NCI-H1930 (cell line): ENCODE data around the gene SULF2.

Source experiments
- DNase-seq, 2 experiments: peaks; one replicate each; lab custom pipeline; 2025; lab: John Stamatoyannopoulos, UW

SULF2 gene

GRCh38 chr20:47648943-47649342 is 136.3 kb downstream of the SULF2 start:
- no peak for DNase-seq

DNA sequence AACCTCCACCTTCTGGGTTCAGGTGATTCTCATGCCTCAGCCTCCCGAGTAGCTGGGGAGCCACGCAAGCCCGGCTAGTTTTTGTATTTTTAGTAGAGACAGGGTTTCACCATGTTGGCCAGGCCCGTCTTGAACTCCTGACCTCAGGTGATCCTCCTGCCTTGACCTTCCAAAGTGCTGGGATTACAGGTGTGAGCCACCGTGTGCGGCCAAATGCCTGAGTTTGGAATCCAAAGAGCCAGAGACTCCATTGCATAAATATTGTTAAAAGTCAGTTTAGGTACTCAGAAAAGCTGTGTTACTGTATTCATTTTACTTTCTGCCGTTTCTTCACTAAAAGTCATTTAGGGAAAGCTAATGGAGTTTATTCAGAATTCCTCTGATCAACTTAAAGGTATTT is 137.3 kb downstream of the SULF2 start:
- DNase-seq = no peak

DNA sequence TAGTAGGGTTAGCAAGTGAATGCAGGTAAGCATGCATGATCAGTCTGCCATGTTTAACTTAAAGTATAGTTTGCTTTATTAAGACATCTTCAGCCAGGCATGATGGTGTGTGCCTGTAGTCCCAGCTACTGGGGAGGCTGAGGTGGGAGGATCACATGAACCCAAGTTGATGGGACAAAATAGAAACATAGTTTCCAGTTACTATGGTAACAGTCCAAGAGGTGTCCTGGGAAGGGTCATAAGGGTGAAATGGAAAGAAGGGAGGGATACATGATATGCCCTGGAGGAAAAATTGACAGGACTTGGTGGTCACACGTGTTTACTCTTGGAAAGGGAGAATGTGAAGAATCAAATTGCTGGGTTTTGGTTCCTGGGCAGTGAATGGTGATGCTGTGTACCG is 139.6 kb downstream of the SULF2 start:
- no peak for DNase-seq

GRCh38 chr20:47642624-47643023 is 142.7 kb downstream of the SULF2 start:
- DNase-seq = peak in 1 of 2 experiments; percentile 37

GRCh38 chr20:47642118-47642517 is 143.2 kb downstream of the SULF2 start:
- no peak for DNase-seq

GRCh38 chr20:47638851-47639250 is 146.4 kb downstream of the SULF2 start:
- DNase-seq = no peak

DNA sequence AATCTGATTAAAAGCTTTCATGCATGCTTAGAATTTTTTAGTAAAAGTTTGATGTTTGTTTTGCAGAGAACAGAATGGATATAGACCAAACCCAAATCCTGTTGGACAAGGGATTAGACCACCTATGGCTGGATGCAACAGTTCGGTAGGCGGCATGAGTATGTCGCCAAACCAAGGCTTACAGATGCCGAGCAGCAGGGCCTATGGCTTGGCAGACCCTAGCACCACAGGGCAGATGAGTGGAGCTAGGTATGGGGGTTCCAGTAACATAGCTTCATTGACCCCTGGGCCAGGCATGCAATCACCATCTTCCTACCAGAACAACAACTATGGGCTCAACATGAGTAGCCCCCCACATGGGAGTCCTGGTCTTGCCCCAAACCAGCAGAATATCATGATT is 150.0 kb downstream of the SULF2 start:
- no peak for DNase-seq

GRCh38 chr20:47631078-47631477 is 154.2 kb downstream of the SULF2 start:
- no peak for DNase-seq

DNA sequence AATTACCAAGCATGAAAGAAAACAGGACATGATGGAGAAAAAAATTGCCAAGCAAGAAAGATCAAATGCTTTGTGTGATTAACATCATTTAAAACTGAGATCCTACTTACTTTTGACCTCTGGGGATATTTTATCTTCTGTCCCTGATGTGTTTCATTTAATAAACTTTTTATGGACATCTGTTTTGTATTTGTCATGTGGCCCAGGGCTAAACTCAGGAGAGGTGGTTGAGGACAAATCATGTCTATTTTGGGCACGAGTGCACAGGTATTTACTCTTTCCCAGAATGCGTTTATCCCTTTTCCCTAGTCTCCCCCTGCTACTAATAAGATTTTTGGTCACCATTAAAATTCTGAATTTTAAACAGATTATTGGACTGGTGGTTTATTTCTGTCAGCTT is 155.4 kb downstream of the SULF2 start:
- DNase-seq = no peak

DNA sequence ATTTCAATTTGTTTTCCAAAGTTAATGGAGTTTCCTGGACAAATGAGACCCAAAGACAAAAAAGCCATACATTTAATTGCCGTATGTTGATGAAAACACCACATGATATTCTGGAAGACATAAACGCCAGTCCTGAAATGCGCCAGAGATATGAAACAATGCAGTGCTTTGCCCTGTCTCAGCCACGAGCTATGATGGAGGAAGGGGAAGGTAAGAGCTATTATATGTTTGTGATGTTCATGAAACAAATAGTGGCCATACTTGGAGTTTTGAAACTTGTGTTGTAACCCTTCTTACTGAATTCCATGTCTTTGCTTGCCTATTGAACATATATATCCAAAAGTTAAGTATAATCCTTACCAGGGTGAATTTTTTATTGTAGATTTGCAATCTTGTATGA is 157.7 kb downstream of the SULF2 start:
- no peak for DNase-seq

DNA sequence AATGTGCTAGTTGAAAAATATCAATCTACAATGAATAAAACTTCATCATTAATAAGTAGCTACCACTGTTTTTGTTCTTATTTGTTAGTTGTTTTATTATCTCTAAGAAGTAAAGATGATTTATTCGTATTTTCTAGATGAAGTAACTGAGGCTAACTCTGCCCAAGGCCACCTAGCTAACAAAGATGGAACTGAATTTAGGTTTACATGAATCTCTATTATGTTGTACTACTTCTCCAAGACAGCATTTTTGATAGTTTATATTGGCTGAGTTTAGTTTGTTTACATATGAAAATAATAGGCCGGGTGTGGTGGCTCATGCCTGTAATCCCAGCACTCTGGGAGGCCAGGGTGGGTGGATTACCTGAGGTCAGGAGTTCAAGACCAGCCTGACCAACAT is 162.1 kb downstream of the SULF2 start:
- DNase-seq = no peak

DNA sequence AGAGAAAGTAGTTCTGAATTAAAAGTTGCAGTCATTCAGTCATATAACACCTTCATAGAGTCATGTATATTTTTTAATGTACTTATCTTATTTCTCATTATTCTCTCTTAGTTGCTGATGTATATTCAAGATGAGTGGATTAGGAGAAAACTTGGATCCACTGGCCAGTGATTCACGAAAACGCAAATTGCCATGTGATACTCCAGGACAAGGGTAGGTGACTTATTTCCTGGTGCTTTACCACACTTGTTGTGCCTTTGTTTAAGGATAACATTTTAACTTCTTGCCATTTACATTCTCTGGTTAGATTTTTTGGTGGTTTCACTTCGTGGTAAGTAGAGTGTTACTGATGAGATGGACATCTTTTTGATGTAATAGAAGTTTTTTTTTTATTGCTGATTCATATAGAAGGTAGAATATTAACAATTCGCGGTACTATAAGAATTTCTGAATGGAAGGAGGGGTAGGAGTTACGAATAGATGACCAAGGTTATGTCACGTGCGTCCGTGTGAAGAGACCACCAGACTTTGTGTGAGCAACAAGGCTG is 163.1 kb downstream of the SULF2 start:
- DNase-seq = no peak

DNA sequence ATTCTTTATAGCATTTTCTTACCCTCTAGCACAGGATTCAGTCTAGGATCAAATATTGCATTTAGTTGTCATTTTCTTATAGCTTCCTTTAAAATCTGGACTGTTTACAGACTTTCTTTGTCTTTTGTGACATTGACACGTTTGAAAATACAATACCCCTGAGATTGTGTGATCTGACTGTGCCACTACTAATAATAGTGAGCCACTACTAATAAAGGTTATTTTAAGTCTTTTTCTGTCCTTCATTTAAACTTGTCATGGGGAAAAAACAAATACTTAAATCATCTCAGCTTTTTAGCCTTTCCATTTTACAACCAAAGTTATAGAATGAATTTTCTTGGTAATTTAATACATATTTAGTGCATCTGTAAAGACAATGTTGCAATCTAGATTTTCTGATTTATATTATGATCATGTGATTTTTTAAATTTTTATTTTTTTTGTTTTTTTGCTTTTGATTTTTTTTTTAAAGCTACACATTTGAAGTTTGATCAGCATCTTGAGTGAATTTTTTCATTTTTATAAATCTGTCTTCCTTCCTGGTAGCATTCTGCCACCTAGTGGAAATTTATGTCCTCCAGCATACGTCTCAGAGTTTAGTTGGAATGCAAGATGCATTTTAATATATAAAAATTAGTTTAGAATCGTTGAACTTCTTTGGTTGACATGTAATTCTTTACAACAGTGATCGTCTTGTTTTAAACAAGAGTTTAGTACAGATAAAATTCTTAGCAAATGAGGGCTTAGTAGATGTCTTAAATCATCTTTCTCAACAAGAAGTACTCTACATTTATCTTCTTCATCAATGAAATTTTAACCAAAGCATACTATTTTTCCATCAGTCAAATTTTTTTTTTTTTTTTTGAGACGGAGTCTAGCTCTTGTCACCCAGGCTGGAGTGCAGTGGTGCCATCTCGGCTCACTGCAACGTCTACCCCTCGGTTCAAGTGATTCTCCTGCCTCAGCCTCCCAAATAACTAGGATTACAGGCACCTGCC is 164.2 kb downstream of the SULF2 start:
- peak; percentile 21 to 29 for DNase-seq

GRCh38 chr20:47618479-47618878 is 166.8 kb downstream of the SULF2 start:
- no peak for DNase-seq

- DNase-seq = no peak
Observed at GRCh38 chr20:47614703-47615309, 170.5 kb downstream of the SULF2 start.

DNA sequence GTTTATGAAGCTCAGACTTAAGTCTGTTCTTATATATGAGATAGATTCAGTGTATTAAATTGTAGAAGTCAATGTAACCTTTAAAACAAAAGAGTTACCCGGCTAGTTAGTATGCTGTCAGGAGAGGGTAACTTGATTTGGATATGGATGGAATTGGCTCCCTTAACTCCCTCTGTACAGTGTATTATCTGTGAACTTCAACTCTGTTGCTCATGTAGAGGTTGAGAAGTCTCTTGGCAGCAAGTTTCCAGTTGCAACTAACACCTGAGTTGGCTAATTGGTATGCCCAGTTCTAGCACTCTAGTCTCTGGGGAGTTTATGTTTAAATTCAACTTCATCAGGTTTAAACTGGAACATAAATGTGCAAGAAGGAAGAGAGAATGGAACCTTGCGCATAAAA is 172.6 kb downstream of the SULF2 start:
- DNase-seq = no peak

GRCh38 chr20:47611785-47612184 is 173.5 kb downstream of the SULF2 start:
- DNase-seq = no peak

GRCh38 chr20:47610945-47611250 is 174.4 kb downstream of the SULF2 start:
- no peak for DNase-seq

DNA sequence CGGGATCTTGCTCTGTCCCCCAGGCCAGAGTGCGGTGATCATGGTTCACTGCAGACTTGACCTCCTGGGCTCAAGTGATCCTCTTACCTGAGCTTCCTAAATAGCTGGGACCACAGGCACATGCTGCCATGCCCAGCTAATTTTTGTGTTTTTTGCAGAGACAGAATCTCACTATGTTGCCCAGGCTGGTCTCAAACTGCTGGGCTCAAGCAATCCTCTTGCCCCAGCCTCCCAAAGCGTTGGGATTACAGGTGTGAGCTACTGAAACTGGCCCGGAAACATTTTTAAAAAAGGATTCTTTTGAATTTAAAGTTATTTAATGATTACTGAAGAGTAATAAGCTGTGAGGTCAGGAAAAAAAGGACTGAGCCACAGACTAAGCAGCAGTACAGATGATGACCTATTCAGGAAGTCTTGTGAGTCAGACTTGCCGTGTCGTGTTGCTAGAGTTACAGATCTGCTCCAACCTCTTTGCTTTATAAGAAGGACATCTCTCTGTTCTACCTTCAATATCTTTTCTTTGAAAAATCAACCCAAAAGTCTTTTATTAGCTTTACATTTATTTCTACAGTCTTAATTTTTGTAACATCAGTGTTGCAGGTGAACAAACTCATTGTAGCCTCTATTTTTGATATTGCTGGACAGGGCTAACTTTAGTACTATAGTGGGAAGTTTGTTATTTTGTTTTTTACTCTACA is 174.9 kb downstream of the SULF2 start:
- DNase-seq = no peak

- no peak for DNase-seq
Observed at GRCh38 chr20:47609001-47609400, 176.3 kb downstream of the SULF2 start.
